ENCODE results near the gene HES6. TPM values are rescaled to one million over a fixed set of nuclear protein-coding genes. Genes with fewer than 3 reads are reported as not detected.
"Not testable (repeated sequence)": the region's sequence is repeated elsewhere in the genome, so short reads cannot be mapped to it uniquely, and the experiment has no call there.

HES6 gene
- total RNA-seq, 1 experiment from 2014 or later, result 10.1 TPM

DNA sequence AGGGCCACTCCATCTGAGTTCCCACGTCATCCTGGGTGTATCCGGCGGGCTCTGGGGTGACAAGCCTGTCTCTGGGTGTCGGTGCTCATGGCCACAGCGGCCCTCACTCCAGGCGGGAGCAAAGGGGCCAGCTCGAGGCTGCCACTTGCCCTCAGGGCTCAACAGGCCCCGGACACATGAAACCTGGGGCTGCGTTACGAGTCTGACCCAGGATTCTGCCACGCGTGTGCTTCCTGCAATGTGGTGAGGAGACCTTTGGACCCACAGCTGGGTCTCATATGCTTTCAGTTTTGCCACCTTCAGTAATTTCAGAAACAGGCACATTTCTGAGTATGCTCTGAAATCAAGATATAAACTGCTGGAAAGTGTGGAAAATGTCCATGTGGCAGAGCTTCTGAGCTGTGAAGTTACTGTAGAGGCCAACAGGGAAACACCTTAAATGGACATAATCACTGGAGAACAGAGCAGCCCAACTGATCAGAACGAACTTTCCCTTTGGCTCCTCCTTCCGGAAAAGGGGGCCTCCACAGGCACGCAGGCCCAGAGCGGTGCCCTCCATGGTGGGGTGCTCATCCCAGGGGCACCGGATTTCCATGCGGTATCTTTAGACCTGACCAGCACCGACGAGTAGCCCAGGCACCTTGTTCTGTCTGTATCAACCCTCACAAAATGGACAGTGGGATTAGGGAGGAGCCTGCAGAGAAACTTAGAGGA lies 34.5 kb upstream of the HES6 start:
- DNase-seq (ENCODE audit: extremely low read depth, low read depth), result no peak

DNA sequence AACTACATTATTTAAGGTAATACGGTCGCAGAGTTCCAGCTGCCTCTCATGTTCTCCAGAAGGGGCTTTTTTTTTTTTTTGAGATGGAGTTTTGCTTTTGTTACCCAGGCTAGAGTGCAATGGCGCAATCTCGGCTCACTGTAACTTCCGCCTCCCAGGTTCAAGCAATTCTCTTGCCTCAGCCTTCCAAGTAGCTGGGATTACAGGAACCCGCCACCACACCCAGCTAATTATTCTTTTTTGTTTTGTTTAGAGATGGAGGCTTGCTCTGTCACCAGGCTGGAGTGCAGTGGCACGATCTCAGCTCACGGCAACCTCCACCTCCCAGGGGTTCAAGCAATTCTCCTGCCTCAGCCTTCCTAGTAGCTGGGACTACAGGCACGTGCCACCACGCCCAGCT lies 33.6 kb upstream of the HES6 start:
- DNase-seq (ENCODE audit: extremely low read depth, low read depth), result not testable (repeated sequence)

DNA sequence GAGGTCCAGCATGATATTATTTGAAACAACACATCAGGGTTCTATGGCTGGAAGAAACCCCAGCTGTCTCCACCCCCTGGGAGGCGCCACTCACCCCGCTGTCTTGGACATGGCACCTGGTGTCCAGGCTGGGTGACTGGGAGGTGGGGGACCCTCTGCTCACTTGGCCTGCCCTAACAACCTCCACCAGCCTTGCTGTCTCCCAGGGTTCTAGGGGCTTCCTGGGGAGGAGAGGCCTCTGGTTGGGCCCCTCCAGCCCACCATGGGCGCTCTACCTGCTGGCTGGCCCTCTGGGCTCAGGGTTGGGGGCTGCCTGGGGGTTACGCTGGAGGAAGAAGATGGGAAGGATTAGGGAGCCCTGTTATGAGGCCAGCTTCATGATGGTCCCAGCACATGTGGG lies 32.3 kb upstream of the HES6 start:
- no peak for DNase-seq (ENCODE audit: extremely low read depth, low read depth)

DNA sequence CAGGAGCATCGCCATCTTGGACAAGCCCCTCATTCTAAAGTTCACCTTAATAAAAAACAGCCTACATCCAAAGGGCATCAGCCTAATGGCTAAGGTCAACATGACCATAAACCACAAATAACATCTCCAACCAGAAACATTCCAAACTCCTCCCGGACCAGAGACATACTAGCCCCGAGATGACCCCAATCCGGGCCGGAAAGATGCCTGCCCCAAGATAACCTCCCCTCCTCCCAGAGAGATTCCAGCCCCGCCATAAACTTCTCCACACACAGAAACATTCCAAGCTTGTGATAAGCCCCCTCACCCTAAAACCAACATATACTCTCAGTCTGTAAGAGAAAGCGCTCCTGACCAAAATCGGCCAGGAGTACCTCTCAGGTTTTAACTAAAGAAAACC lies 31.8 kb upstream of the HES6 start:
- not testable (repeated sequence) for DNase-seq (ENCODE audit: extremely low read depth, low read depth)

DNA sequence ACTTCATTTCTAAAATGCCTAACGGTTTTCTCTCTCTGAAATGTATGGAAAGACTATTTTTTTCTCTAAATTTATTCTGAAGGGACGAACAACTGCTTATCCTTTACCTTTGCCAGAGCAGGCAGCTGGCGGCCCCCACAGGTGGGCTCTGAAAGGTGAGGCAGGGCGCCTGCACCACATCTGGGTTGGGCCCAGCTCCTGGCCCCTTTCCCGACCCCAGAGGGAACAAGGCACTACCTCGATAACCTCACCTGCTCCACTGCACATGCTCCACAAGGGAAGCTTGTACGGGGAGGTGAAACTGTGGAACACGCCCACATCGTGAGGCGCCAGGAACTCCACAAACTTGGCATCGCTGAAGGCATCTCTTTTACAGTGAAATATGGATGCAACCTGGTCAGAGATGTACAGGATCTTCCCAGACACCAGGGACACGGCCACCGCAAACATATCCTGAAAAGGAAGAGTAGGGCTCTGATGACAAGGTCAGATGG lies 31.3 kb upstream of the HES6 start:
- DNase-seq (ENCODE audit: extremely low read depth, low read depth), result no peak

DNA sequence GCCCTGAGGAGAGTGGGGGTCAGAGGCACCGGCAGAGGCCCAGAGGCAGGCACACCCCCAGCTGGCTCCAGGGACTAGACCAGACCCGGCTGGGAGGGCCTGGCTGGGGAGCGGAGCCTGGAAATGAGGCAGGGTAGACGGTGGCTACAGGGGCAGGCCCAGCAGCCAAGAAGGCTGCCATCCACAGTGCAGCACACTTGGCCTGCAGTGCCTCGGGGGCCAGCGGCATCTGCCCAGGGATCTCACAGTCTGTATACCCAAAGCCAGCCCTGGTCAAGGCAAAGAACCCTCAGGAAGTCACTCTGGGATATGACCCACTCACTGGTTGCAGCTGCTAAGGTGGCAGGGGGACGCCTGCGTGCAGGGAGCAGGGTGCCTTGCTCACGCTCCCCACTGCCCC lies 30.8 kb upstream of the HES6 start:
- no peak for DNase-seq (ENCODE audit: extremely low read depth, low read depth)

DNA sequence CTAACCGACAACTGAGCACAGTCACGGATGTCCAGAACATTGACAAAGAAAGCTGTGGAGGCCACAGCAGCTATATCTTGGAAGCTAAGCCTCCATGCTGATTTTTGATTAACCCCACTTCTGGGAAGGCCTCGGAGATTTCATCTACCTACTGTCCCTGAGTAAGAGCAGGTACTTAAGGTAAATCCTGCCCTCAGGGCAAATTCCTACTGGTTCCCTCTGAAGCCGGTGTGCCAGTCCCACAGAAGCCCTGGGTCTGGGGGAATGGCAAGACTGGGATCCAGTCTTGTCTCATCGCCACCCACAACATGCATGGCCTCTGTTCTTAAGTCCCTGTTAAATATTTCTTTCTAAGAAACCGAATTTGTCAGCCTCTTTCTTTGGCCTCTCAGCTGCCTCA lies 29.9 kb upstream of the HES6 start:
- DNase-seq (ENCODE audit: extremely low read depth, low read depth), result no peak

DNA sequence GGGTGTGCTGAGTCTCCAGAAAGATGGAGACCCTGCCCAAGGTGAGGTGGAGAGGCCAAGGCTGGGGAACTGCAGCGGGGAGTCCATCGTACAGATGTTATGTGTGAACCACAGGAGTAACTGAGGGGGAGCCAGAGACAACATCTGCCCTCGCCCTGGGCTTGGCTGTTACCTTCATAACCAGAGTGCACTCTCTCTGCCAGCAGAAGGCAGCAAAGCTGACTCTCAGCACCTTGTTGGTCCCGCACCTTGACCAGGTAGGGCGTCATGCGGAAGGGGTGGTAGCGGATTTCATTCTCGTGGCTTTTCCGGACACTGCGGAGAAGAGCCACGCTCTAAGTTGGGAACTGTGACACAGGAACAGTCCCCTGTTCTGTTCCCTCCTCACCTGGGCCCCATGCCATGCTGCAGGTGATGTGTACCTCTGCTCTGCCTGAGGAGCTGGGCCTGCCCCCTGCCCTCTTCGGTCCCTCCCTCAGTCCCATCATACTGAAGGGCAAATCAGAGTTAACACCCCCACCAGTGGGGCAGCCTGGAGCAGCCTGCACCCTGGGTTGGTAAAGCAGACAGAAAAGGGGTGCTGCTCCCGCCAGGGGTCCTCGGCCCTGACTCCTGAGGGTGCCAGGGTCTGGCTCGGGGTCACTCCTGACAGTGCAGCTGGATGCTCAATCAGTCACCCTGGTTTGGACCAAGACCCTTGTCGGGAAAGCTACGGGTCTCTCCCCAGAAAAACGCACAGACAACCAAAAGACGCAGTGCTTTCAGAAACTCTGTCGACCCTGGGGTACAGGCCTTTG lies 28.2 kb upstream of the HES6 start:
- no peak for DNase-seq (ENCODE audit: extremely low read depth, low read depth)

DNA sequence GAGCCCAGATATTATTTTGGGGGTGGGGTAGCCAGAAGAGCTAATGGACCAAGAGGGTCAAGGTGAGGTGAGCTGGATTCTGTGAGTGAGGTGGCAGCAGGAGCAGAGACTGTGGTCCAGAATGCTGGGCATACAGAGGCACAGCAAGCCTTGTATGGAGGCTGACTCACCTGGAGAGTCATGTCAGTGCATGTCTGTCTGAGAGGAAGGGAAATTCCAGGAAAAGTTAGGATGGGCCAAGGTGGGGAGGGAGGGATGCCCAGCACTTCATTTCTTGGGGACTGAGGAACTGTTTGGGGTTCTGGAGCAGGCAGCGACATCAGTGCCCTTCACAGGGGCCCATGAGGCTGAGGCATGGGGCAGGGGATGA lies 27.5 kb upstream of the HES6 start:
- DNase-seq (ENCODE audit: extremely low read depth, low read depth), result no peak

DNA sequence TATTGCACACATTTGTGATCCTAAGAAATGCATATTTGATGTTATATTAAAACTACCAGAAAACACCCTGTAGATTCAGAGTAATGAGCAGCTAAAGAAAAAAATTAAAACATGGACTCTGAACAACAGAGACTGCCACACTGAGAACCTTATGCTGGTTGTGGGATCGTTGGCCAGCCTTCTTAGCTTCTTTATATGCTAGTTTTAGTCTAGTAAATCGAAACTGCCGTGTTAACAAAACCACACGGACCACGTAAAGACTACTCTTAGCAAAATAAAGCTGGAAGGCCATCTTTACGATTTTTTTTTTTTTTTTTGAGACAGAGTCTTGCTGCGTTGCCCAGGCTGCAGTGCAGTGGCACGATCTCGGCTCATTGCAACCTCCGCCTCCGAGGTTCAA lies 25.8 kb upstream of the HES6 start:
- DNase-seq (ENCODE audit: extremely low read depth, low read depth), result no peak

DNA sequence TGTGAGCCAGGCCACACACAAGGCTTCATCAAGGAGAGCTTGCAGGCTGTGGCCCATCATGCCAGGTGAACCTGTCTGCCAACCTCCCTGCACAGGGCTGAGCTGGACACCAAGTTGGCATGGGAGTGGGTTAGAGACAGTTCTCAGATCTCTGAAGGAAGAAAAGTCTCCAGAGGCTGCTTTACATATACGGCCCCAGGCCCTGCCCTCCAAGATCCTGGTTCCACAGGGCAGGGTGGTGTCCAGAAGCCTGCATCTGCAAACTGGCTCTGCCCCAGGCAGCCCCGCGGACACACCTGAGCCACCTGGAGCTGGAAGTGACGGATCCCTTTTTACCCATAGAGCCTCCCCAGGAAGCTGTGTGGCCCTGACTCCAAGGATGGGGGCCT lies 24.2 kb upstream of the HES6 start:
- DNase-seq (ENCODE audit: extremely low read depth, low read depth), result no peak

DNA sequence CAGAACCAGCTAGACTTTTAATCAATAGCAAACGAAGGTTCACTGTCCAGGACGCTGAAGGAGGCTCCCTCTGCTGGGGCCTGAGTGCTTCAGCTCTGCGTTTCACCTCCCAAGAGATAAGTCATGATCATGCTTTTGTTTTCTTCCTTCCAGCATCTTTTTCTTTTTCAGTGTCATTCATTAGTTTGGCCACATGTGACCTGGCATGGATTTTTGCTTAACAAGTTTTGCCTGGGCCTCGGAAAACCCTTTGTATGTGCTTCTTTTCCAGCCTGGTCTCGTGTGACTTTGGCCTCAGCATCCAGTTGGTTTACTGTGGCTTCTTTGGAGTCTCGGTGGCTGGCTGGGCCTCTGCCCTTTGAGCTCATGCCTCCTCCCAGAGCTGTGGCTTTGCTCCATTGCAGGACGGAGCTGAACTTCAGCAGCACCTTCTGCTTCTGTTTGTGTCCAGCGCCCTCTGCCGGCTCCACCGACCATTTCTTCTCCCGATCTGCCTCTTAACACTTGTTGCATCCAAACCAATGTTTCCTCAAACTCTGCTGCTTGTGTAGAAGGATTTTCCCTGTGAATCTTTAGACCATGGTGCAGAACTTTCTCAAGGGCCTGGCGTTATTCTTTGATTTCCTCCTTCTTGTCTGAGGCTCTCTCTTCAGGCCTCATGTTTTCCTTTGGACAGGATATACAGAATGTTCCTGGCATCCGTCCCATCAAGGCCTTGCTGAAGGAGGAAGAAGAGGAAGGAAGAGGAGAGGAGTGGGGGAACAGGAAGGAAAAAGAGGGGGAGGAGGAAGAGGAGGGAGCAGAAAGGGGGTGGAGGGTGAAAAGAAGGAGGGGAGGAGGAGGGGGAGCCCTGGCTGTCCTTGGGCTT lies 23.6 kb upstream of the HES6 start:
- peak; percentile 81 for DNase-seq (ENCODE audit: extremely low read depth, low read depth)

DNA sequence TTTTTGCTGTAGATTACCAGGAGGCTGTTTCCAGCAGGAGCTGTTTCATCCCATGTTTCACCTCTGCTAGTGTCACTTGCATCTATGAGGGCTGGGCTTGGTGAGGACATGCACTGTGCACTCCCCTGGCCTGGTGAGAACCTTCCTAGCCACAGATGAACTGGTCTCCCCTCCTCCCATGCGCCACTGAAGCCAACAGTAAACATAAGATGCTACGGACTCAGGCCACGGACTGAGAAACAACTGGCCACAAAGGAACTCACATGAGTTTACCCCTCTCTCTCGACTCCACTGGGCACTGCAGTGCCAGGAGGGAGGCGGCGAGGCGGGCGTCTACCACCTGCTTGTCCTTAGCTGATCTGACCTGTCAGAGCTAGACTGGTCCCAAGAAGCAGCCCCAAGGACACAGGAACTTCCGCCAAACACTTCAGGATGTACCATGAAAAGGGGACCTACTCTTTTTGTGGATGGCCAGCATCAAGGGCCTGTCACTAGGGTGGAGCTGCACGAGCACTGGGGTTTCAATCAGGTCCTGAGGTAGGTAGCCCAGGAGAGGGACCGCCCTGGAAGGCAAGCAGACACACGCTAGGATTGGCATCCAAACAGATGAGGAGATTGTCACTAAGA lies 22.8 kb upstream of the HES6 start:
- no peak for DNase-seq (ENCODE audit: extremely low read depth, low read depth)

DNA sequence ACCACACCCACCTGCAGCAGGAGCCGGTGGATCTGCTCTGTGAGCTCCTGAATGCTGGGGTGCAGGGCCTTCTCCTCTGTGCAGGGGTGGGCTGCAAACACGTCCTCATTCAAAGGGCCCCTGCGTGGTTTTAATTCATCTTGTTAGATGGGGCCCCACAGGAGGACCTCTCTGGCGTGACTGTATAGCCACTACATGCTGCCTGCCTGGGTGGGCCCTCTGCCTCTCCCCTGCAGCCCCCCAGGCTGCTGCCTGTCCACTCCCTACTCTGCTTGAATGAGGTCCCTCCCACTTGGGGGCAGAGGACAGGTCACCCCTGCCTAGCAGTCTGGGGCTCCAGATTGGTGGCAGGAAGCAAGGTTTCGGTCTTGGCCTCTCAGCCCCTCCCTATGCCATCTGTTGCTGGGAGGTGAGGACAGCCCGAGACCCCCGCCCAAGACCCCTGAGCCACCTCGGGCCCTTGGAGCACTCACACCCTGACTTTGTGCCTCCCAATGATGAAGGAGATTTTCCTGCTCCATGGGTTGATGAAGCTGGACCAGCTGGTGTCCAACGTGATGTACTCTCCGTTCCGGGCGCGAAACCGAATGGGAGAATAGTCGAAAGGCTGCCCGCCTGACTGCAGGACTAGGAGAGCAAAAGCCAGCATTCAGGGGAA lies 22.0 kb upstream of the HES6 start:
- DNase-seq (ENCODE audit: extremely low read depth, low read depth), result no peak

DNA sequence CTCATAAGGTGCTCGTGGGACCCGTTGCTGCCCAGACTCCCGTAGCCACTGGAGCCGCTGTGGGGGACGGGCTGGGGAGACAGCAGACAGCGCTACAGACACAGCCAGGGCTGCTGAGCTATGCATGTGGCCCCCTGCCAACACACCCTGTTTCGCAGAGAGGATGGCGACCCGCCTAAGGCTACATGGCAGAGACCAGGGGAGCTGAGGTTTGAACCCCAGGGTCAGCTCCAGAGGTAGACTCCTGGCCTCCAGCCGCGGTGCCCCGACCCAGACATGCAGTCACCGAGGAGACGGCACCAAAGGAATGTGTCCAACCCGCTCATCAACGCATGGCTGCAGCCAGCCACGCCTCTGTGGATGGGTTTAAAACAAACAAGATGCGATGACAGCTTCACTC lies 21.0 kb upstream of the HES6 start:
- no peak for DNase-seq (ENCODE audit: extremely low read depth, low read depth)

DNA sequence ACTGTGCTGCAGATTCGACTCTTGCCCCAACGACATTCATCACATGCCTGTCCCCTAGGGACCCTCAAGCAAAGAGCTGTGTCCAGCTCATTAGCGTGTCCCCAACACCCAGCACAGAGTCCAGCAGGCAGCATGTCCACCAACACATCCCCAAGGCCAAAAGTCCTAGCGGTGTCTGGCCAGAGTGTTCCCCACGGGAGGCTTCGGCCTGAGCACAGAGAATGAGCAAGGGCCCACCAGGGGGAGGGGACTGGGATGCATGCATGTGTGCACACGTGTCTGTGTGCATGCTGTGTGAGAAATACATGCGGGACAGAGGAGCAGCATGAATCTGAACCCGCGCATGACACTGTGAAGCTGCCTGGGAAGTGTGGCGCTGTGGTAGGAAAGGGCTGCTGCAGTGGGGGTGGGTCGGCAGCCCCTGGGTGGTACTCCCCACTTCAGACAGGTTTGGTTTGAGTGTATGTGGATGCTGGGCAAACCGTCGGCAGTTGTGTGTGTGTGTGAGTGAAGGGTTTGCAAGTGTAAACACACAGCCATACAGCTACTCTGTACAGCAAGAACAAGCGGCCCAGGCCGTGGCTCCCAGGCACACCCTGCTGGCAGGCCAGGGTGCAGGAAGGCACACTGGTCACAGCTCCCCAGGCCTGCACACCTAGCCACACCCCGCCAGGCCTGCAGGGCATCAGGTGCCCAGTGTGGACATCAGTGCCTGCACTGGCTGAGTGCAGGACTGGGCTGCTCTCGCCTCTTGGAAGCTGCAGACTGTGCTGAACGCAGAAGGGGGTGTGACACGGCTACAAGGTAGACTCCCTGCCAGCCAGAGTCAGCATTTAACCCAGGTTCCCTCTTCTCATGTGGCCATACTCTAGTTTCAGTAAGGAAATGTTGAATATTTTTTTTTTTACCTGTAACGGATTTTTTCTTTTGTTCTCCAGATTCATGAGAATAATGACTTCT lies 19.5 kb upstream of the HES6 start:
- no peak for DNase-seq (ENCODE audit: extremely low read depth, low read depth)

DNA sequence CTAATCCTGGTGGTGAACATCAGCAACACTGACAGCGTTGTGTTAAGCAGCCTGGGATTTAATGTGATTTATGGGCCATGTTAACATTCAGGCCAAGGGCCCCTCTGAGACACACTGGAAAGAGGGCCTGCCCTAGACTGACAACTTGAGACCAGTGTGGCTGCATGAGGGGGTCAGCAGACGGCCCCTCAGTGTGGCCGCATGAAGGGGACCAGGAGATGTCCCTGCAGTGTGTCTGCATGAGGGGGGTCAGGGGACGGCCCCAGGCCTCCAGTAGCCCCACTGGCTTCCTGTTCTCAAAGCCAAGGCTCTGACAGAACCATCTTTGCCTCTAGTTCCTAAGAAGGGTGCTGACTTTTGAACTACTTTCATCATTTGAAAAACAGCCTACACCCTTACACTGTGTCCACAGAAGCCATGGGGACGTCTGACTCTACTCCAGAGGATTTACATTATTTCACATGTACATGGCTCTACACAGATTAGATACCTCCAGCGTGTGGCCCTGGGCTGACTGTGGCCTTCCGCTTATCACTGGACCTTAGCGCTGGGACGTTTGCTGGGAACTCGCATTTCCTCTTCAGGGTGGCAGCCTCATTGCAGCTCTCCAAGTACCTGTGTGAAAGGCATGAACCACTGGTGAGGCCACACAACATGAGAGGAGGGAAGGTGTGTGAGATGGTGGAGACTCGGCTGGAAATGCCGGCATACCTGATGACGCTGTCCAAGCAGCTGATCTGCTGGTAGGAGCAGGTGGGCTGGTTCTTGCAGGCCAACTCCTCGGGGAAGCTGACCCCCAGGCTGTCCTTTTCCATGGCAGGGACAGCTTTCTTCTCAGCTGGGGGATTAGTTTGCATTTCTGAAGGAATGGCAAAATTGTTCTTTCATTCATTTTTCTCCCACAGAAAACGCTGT lies 18.2 kb upstream of the HES6 start:
- no peak for DNase-seq (ENCODE audit: extremely low read depth, low read depth)

DNA sequence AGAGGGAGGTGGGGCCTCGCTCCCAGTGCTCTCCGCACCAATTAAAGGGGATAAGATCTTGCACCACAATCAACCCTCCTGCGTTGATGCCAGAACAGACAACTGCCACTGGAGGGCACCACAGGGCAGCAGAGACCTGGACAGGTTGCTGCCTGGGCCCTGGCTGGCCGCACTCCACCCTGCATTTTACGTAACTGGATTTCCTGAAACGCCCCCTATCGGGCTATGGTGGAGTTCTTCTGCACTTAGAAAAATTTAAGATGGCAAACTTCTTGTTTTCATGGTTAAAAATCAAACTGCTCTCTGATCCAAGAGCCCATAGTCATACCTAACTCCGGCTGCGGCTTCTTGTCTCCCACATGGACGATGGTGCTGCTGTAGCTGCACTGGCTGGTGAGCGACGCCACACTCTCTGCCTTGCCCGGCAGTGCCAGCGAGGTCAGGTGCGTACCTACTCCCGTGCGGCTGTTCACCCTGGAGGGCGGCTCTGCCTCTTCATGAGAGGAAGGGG lies 16.8 kb upstream of the HES6 start:
- peak; percentile 91 for DNase-seq (ENCODE audit: extremely low read depth, low read depth)

Measured in NCI-H460 (cell line).